ENCODE measurements around the gene PTPRR. TPM values are rescaled to one million over a fixed set of nuclear protein-coding genes. Genes with fewer than 3 reads are reported as not detected.

Gene PTPRR
- total RNA-seq, 2 donors from 2014 or later = 0.33 to 0.78 TPM

GRCh38 chr12:70724444-70724843 lies 196.1 kb downstream of the PTPRR start:
- 66 to 76% methylated on average over 2 of the region's 2 CpGs for WGBS, 2 donors
- H3K27me3 ChIP-seq = no peaks in the 10 kb centered on the region
- no peak for DNase-seq
- no peaks in the 10 kb centered on the region for H3K9me3 ChIP-seq
- intact Hi-C loops (cut with DNase I) = no loop called here
- no peak for TF ChIP-seq CTCF (IDR thresholded peaks at IDR 0.05)
- no peak for TF ChIP-seq POLR2A (IDR thresholded peaks at IDR 0.05)
- ATAC-seq = no peak
- peaks cover 4% of the 10 kb centered on the region for H3K4me1 ChIP-seq
- no peak overlapping the region for H3K4me3 ChIP-seq
- H3K27ac ChIP-seq = no peak overlapping the region
- no peaks in the 10 kb centered on the region for H3K36me3 ChIP-seq (replicated peaks in 1 of 2; ENCODE audit: insufficient read depth in 1 of 2, low read depth in 2 of 2)

DNA sequence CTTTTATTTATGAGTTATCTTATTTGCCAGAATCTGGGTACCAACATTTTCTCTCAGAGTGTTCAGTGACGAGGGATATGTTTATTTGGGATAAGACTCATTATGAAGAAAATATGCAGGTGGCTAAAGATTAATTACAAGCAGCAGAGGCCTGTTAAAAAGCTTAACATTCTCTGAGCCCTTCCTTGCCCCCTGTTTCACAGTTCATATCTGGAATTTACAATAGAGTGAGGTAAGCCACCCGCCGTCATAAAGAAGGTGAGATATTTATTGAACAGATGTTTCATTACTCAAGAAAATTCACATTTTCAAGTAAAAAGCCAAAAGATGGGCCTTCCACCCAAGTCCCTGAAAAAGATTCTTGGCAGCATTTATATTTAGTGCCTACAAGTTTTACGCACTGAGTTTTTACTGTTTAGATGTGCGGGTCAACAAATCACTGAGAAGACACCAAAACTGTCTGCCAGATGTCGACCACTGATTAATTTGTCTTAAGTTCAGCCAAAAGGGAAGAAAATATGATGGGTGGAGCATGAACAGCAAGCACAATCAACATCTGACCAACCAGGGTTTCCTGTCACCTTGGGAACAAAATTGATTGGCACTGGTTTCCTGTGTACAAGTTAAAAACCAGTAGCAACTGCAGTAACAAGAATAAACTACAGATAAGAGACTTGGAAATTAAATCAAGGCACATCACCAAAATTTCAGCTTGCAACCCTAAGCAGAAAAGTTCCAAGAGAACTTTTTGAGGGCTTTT lies 197.8 kb downstream of the PTPRR start:
- peak overlapping the region in 1 of 4 donors; percentile 1 for H3K27ac ChIP-seq
- no peaks in the 10 kb centered on the region for H3K27me3 ChIP-seq
- no peaks in the 10 kb centered on the region for H3K9me3 ChIP-seq
- no peak for TF ChIP-seq POLR2A (IDR thresholded peaks at IDR 0.05)
- no peak for TF ChIP-seq CTCF (IDR thresholded peaks at IDR 0.05)
- peaks cover 4% of the 10 kb centered on the region for H3K4me1 ChIP-seq
- DNase-seq (no peak), ATAC-seq (no peak)
- WGBS, 2 donors = 48 to 61% methylated on average over 6 of the region's 6 CpGs
- H3K4me3 ChIP-seq = no peak overlapping the region
- H3K36me3 ChIP-seq (replicated peaks in 1 of 2; ENCODE audit: insufficient read depth in 1 of 2, low read depth in 2 of 2) = no peaks in the 10 kb centered on the region
- intact Hi-C loops (cut with DNase I) = no loop called here

DNA sequence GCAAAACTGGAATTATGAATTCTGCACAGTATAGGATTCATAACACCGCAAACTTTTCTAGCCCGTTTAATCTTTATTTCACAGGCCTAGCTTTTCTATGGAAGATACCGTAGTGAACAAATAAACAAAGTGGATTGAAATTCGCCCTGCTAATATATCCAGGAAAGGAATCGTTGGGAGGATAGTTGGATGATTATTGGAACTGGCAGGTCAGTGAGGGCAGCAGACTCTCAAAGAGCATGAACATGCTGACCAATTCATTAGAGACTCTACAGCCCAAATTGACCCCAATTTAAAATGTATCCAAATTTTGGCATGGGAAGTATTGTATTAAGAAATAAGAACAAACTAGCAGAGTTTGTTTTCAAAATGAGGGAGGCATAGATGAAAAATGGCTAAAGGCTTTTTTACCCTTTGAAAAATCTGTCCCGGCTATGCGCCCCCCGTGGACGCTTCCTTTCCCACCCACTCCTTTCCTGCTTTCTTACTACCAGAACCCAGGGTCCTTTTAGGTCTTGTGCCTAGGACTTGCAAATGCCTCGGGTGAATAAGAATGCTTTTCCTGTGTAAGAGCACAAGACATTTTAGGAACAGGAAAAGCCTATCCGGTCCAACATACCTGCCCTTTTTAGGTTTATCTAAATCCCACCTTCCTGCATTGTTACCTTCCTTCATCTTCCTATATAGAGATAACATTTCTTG lies 198.7 kb downstream of the PTPRR start:
- Histone ChIP-seq H3K4me3 (no peak overlapping the region), H3K36me3 (replicated peaks in 1 of 2; ENCODE audit: insufficient read depth in 1 of 2, low read depth in 2 of 2) (no peaks in the 10 kb centered on the region), H3K27ac (no peak overlapping the region), H3K27me3 (no peaks in the 10 kb centered on the region), H3K4me1 (peaks cover 4% of the 10 kb centered on the region), H3K9me3 (no peaks in the 10 kb centered on the region)
- TF ChIP-seq POLR2A (IDR thresholded peaks at IDR 0.05) (no peak), CTCF (IDR thresholded peaks at IDR 0.05) (no peak)
- ATAC-seq (no peak), DNase-seq (no peak)
- WGBS, 2 donors = 63 to 72% methylated on average over 11 of the region's 11 CpGs
- intact Hi-C loops (cut with DNase I) = no loop called here

GRCh38 chr12:70721216-70721615 lies 199.3 kb downstream of the PTPRR start:
- H3K27me3 ChIP-seq = no peaks in the 10 kb centered on the region
- no peak for DNase-seq
- no peak overlapping the region for H3K27ac ChIP-seq
- WGBS, 2 donors = 62 to 63% methylated on average over 3 of the region's 3 CpGs
- TF ChIP-seq POLR2A (IDR thresholded peaks at IDR 0.05) = no peak
- no peak for TF ChIP-seq CTCF (IDR thresholded peaks at IDR 0.05)
- peaks cover 4% of the 10 kb centered on the region for H3K4me1 ChIP-seq
- intact Hi-C loops (cut with DNase I) = no loop called here
- no peaks in the 10 kb centered on the region for H3K9me3 ChIP-seq
- no peaks in the 10 kb centered on the region for H3K36me3 ChIP-seq (replicated peaks in 1 of 2; ENCODE audit: insufficient read depth in 1 of 2, low read depth in 2 of 2)
- no peak for ATAC-seq
- no peak overlapping the region for H3K4me3 ChIP-seq

Measured in body of pancreas (tissue), 4 donors.